GM19351 (cell line): ENCODE data around the gene SLC38A4.

Experiments used
- ATAC-seq: cut with Tn5 transposase; IDR thresholded peaks from one replicate; pipeline ENCODE4 v1.9.1; 2021; ENCODE audit warnings: mild to moderate bottlenecking, moderate library complexity; ENCODE audit not compliant: unreplicated experiment

Gene SLC38A4

DNA sequence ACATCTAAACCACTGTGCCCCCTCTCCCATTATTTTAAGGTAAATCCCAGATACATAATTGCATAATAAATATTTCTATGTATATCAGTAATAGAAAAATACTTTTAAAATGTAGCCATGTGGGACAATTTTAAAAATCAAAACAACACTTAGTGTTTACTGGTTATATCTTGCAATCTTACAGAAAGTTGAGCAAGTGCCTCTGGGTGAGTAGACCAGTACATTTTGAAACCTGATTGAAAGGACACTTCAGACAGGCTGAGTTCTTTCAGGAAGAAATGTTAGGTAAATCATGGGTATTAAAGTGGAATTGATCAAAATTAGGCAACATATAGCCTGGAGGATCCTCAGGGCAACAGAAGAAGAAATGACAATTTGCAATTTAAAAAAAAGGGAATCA is 7.2 kb downstream of the SLC38A4 start:
- no peak for ATAC-seq

GRCh38 chr12:46815809-46816208 is 10.0 kb downstream of the SLC38A4 start:
- ATAC-seq = no peak

DNA sequence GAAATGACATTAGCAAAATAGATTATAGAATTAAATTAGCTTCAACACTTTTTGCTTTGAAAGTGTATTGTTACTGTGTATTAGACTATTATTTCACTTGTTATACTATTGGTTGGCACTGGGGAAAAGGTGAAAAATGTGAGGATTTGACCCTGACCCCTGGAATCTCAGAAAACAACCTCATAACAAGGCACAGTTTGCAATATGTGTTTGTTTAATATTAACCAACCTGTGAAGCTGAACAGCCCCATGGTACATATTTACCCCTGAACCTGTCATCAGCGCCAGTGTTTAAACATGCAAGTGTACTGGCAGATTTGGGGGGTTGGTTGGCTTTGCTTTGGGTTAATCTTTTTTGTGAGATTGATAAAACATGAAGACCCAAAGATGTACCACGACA is 11.7 kb downstream of the SLC38A4 start:
- ATAC-seq = no peak

- no peak for ATAC-seq
These were observed 14.6 kb downstream of the SLC38A4 start for GRCh38 chr12:46811185-46811584.

DNA sequence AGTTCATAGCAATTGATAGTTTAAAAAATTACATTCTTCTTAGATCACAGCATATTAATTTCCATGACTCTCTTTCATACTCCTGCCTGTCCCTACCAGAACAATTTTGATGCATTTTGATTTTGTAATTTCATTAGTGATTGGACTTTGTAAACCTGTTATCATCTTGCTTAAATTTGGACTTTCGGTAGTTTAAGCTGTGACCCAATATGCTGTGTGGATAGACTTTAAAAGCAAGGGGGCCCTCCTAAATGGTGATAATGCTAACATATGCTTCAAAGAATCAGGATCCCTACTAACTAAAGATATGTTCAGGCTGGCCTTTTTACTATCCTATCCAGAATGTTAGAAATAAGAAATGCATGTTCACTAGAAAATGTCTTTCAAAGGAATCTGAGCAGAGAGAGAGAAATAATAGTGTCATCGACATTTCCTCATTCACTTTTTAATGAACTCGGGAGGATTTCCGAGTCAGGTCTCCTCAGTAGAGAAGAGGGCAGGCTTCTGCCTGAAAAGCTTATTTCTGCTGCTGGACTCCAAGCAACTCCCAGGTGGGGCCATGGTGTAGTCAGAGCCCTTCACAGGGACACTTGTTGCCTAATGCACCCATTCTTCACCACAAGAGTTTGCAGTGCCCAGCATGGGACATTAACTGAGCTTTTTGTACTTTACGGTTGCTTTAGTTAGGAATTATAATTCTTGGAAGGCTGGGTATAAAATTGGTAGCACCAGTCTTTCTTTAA is 16.7 kb downstream of the SLC38A4 start:
- no peak for ATAC-seq

- ATAC-seq = no peak
These were observed 17.5 kb downstream of the SLC38A4 start for GRCh38 chr12:46808317-46808716.

GRCh38 chr12:46804054-46804453 is 21.7 kb downstream of the SLC38A4 start:
- ATAC-seq = no peak

- ATAC-seq = no peak
These were observed 22.3 kb downstream of the SLC38A4 start for GRCh38 chr12:46803517-46803916.

- no peak for ATAC-seq
These were observed 24.5 kb downstream of the SLC38A4 start for GRCh38 chr12:46801293-46801692.

DNA sequence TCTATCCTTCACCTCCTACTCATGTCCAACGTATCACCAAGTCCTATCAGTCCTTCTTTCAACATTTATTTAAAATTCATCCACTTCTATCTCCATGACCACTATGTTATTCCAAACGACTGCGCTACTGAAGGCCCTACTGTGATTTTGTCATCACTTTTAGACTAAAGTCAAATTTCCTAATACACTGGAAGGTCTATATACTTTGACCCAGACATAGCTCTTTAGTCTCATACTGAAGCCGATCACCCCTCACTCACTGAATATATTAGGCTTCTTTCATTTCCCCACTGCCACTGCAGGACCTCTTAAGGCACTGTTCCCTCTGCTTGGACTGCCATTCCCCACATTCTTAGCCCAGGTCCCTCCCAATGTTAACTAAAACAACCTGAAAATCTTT is 25.6 kb downstream of the SLC38A4 start:
- no peak for ATAC-seq

- no peak for ATAC-seq
These were observed 27.1 kb downstream of the SLC38A4 start for GRCh38 chr12:46798648-46799047.

DNA sequence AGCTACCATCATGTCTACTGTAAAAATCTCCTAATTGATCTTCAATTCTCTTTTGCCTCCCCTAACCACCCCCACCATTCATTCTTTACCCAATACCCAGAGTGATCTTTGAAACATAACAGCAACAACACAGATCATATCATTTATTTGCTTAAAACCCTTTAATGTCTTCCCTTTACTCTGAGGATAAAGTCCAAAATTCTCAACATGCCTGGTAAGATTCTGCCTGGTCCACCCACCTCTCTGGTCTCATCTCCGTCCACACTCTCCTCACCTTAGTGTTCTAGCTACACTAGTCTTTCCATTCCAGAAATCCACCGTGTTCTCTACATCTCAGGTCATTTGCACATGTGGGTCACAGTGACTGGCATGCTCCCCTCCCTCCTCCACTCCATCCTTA is 27.7 kb downstream of the SLC38A4 start:
- ATAC-seq = no peak

DNA sequence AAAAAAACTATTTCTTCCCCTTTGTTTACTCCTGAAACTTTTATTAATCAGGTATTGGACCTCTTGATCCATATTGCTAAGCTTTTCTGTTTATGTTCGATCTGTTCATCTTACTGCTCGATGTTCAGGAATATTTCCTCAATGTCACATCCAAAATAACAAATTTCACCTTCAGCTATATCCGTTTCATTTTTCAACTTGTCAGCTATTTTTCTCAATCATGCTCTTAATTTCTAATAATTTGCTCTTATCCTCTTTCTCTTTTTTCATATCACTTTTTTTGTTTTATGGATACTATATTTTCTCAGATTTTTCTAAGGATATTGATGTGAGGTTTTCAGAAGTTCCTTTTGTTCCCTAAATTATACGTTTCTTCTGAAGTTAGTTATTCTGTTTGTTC is 29.8 kb downstream of the SLC38A4 start:
- no peak for ATAC-seq

GRCh38 chr12:46794593-46795190 is 31.1 kb downstream of the SLC38A4 start:
- peak; percentile 81 for ATAC-seq

DNA sequence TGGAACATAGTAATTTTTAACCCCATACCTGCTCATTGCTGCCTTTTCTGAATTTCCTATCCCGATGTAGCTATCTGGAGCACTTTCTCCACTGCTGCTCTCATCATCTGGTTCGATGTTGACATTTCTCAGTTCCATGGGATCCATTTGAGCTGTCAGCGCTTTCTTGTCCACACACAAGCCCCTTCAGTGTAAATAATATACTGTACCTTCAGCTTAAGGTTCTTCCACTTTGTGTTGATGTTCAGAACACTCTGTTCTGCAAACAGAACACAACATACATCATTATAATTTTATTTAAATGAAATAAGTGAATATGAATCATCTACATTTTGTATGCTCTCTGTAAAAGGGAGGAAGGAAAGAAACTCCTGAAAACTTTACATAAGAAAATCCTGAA is 32.9 kb downstream of the SLC38A4 start:
- ATAC-seq = no peak

- peak; percentile 43 for ATAC-seq
These were observed 35.7 kb downstream of the SLC38A4 start for GRCh38 chr12:46790066-46790465.

DNA sequence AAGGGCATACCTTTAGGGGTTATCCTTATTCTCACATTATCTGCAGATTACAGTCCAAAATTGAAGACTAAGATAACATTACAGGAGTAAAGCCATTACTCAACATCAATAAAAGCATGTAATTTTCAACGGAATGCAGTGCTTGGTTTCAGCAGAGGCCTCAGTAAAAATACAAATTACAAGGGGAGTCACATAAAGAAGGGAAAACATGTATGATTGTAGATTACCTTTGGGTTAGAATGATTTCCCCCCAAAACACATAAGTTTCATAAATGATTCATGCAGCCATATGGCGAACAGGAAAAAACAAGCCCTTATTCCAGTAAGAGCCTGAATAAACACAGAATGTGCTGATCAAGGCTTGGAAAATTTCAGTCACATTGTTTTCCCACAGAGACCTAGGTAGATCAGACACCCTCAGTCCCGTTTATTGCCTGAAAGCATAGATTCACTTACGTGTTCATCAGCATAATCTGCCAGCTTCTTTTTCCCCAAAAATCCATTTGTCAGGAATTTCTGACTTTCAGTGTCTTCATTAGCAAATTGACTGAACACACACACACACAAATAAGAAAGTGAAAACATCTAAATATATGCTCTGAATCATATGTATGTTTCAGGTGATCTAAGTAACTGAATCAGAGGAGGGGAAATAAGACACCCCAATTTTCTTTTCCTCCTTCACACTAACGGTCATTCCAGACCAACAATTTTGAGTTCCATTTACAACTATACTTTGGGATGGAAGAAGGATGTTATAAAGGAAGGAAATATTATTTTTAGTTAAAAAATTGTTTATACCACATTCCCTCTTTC is 37.5 kb downstream of the SLC38A4 start:
- no peak for ATAC-seq

- ATAC-seq = no peak
These were observed 38.2 kb downstream of the SLC38A4 start for GRCh38 chr12:46787496-46788055.

DNA sequence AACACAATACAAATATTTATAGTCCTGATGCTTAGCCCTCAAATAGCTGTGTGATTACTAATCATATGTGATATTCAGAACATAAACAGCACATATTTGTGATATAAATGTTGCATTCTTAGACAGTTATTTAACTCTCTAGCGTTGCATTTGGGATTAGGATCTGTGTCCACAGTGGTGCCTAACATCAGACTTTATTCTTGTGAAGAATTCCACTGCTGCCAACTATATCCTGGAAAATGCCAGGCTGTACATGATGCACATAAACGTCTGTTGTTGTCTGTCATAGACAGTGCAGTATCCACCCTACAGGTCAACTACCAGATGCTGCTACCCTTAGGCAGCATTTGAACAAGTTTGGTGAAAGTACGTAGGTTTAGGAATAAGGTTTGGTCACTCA is 39.0 kb downstream of the SLC38A4 start:
- no peak for ATAC-seq

DNA sequence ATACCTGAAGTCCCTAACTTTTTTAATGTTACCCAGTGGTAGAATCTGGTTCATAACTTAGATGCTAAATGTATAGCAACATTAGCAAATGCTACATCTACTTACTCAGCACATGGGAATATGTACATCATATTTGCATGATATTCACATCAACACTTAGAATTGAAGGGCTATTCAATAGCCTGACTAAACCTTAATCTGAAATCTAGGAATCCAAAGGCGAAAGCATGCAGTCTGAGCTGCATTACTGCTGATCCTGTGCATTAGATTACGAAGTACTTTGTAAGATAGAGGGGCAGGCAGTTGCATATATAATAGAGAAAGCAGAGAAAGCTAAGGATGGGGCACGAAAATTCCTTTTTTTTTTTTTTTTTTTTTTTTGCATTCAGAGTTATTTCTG is 40.4 kb downstream of the SLC38A4 start:
- ATAC-seq = no peak

DNA sequence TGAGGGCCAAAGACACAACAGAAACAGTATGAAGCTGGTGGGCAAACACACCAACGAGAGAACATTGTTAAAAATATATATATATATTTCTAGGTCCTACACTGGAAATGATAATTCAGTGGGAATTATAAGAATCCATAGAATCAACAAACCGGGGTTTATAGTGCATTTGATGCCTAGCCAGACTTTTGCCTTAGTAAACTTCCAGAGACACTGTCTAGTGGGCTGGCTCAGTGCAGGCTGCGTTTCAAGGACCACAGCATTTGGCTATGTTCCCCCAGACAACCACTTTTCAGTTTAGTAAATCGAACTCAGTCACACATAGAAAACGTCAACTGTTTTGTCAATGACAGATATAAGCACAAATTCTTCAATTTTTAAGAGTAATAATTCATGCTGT is 41.9 kb downstream of the SLC38A4 start:
- no peak for ATAC-seq

DNA sequence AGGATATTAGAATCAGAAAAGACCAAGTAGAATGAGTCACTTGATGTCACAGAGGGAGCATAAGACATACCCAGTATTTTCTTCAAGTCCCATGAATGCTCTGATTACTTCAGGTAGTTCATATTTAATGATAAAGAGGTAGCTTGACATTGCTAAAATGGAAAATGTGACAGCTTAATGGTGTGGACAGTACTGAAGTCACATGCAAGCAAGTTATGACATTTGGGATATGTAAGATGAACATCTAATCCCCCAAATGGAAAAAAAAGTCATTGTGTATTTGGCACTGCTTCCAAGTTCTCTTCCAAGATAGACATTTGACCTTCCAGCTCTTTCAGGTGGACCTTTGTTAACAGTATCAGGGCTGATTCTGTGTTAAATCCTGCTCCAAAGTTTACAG is 45.9 kb downstream of the SLC38A4 start:
- no peak for ATAC-seq
